ENCODE data around the gene TMEM151B. TPM values are rescaled to one million over a fixed set of nuclear protein-coding genes. Genes with fewer than 3 reads are reported as not detected.
A peak's percentile ranks its signal among the peaks of the same experiment; 100 is the strongest.

TMEM151B gene
- total RNA-seq, 4 donors from 2014 or later: 0.39 to 0.98 (median 0.46) TPM

- Histone ChIP-seq H3K27me3 (no peaks in the 10 kb centered on the region), H3K36me3 (peaks cover 0 to 2% (median under 1%) of the 10 kb centered on the region in 4 donors), H3K27ac (replicated peaks in 1 of 4) (no peak overlapping the region), H3K9me3 (no peaks in the 10 kb centered on the region), H3K4me3 (no peak overlapping the region), H3K4me1 (peaks cover 14 to 19% (median 17%) of the 10 kb centered on the region in 4 donors)
- intact Hi-C loops (cut with DNase I): no loop called here
- no peak for DNase-seq (ENCODE audit: extremely low spot score)
- WGBS: 92% methylated on average over 7 of the region's 7 CpGs
- TF ChIP-seq CTCF (IDR thresholded peaks at IDR 0.05) (no peak), POLR2A (IDR thresholded peaks at IDR 0.05; ENCODE audit: low read depth) (no peak), POLR2AphosphoS5 (IDR thresholded peaks at IDR 0.05) (no peak), EP300 (IDR thresholded peaks at IDR 0.05) (no peak)
Measured at GRCh38 chr6:44243345-44243744, 26.9 kb upstream of the TMEM151B start.

GRCh38 chr6:44245391-44245911, 24.8 kb upstream of the TMEM151B start:
- H3K36me3 ChIP-seq: peaks cover 17 to 23% (median 21%) of the 10 kb centered on the region in 4 donors
- WGBS: 70% methylated on average over 12 of the region's 12 CpGs
- H3K4me3 ChIP-seq: peak overlapping the region; percentile 73 to 100 (median 94)
- intact Hi-C loops (cut with DNase I): no loop called here
- no peak for DNase-seq (ENCODE audit: extremely low spot score)
- H3K27me3 ChIP-seq: no peaks in the 10 kb centered on the region
- no peak for TF ChIP-seq POLR2AphosphoS5 (IDR thresholded peaks at IDR 0.05)
- H3K27ac ChIP-seq (replicated peaks in 1 of 4): peak overlapping the region; percentile 95 to 99 (median 98)
- peaks cover 20 to 37% (median 34%) of the 10 kb centered on the region in 4 donors for H3K4me1 ChIP-seq
- no peaks in the 10 kb centered on the region for H3K9me3 ChIP-seq

- intact Hi-C loops (cut with DNase I): no loop called here
- DNase-seq (ENCODE audit: extremely low spot score): peak; percentile 96
- Histone ChIP-seq H3K36me3 (peaks cover 23 to 29% (median 27%) of the 10 kb centered on the region in 4 donors), H3K27ac (replicated peaks in 1 of 4) (peak overlapping the region; percentile 95 to 99 (median 98)), H3K9me3 (no peaks in the 10 kb centered on the region), H3K27me3 (no peaks in the 10 kb centered on the region), H3K4me3 (peak overlapping the region; percentile 73 to 100 (median 94)), H3K4me1 (peaks cover 25 to 43% (median 39%) of the 10 kb centered on the region in 4 donors)
- TF ChIP-seq POLR2AphosphoS5 (IDR thresholded peaks at IDR 0.05) (peak in 1 of 2 donors; percentile 95), EP300 (IDR thresholded peaks at IDR 0.05) (no peak), CTCF (IDR thresholded peaks at IDR 0.05) (peak in 2 of 3 experiments; percentile 43 to 44)
- 0% methylated on average over 16 of the region's 62 CpGs for WGBS
Measured at GRCh38 chr6:44245912-44246662, 24.2 kb upstream of the TMEM151B start.

GRCh38 chr6:44246663-44247337, 23.4 kb upstream of the TMEM151B start, which contains the start of gene HSP90AB1:
Gene HSP90AB1, plus strand, starts transcription at chr6:44247101. Its CDS starts 1,529 bp downstream, at chr6:44248630.
- Histone ChIP-seq H3K36me3 (peaks cover 30 to 36% (median 34%) of the 10 kb centered on the region in 4 donors), H3K27me3 (no peaks in the 10 kb centered on the region), H3K4me1 (peaks cover 27 to 48% (median 42%) of the 10 kb centered on the region in 4 donors), H3K9me3 (no peaks in the 10 kb centered on the region), H3K27ac (replicated peaks in 1 of 4) (peak within 1 kb of the TSS; percentile 95 to 99 (median 98)), H3K4me3 (peak within 1 kb of the TSS; percentile 73 to 100 (median 94))
- DNase-seq (ENCODE audit: extremely low spot score): peak; percentile 99
- TF ChIP-seq POLR2AphosphoS5 (IDR thresholded peaks at IDR 0.05): peak; percentile 98 to 100
- peak; percentile 99 for TF ChIP-seq POLR2A (IDR thresholded peaks at IDR 0.05; ENCODE audit: low read depth)
- no peak for TF ChIP-seq EP300 (IDR thresholded peaks at IDR 0.05)
- no peak for TF ChIP-seq CTCF (IDR thresholded peaks at IDR 0.05)
- intact Hi-C loops (cut with DNase I): no loop called here
- WGBS: 1% methylated on average over 30 of the region's 34 CpGs

Data from esophagus muscularis mucosa (tissue), 4 donors.